ENCODE measurements around the gene ENTPD8.
"Not testable (repeated sequence)": the region's sequence is repeated elsewhere in the genome, so short reads cannot be mapped to it uniquely, and the experiment has no call there.

DNA sequence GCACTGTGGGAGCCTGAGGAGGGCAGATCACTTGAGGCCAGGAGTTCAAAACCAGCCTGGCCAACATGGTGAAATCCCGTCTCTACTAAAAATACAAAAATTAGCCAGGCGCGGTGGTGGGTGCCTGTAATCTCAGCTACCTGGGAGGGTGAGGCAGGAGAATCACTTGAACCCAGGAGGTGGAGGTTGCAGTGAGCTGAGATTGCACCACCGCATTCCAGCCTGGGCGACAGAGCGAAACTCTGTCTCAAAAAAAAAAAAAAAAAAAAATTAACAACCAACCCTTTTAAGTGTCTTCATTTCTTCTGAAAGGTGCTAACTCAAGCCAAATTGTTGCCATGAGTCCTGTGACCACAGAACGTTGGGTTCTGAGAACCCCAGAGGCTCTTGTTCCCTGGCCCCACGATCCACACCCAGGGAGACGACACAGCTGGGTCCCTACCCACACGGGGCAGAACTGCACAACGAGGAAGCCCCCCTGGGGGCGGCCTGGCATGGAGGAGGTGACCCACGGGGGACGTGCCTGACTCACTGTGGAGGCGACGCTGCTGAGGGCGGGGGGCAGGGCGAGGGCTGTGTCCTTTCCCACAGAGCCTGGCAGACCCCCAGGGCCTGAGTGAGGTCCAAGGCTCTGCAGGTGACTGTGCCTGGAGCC lies 30.8 kb downstream of the ENTPD8 start:
- TF ChIP-seq CTCF (IDR thresholded peaks at IDR 0.05 in 2 of 3, conservative IDR thresholded peaks at IDR 0.05 in 1 of 3; ENCODE audit: control insufficient read depth in 2 of 3, extremely low read depth in 1 of 3, insufficient read depth in 1 of 3, low read depth in 3 of 3, low read length in 3 of 3); EP300 (IDR thresholded peaks at IDR 0.05; ENCODE audit: borderline replicate concordance in 1 of 2, control insufficient read depth in 1 of 2, low read depth in 2 of 2, low read length in 2 of 2); TAF1 (IDR thresholded peaks at IDR 0.05; ENCODE audit: borderline replicate concordance, low read depth, low read length); BRCA1 (IDR thresholded peaks at IDR 0.05; ENCODE audit: low read depth, low read length): not testable (repeated sequence)
